HG02885 (cell line): ENCODE data around the gene PLD1.
"Not testable (repeated sequence)": the region's sequence is repeated elsewhere in the genome, so short reads cannot be mapped to it uniquely, and the experiment has no call there.

Experiments used
- ATAC-seq: cut with Tn5 transposase; IDR thresholded peaks from one replicate; pipeline ENCODE4 v1.9.1; 2021; ENCODE audit warnings: mild to moderate bottlenecking; ENCODE audit not compliant: unreplicated experiment, poor library complexity

Gene PLD1

DNA sequence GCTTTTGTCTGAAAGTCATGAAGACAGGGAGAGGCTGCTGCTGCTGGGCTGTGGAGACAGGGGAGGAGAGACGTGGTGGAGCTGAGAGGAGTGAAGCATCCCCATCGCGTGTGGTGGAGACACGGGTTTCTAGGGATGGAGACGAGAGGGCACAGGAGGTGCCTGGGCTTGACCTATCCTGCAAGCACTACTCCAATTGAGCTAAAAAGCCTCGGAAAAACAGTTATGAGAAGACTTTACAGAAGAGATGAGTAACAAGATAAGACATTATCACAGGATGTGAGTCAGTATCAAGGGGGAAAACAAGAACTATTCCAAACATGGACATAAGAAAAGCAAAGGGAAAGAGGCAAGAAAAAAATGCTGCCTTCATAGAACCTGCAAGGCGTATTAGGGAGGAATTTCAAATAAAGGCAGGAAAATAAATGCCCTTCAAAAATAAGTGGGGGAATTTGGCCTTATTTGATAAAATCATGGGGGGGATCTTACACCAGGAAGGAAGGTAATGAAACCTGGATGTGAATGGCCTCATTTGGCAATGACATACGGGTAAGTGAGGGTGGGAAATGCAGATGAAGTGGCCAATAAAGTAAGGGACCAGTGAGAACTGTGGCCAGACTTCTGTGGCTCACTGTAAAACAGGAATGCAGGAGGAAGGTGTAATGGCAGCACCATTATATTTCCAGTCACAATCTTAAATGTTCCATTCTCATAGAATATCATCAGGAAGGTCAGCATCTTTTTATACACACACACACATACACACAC is 97.9 kb downstream of the PLD1 start:
- no peak for ATAC-seq

DNA sequence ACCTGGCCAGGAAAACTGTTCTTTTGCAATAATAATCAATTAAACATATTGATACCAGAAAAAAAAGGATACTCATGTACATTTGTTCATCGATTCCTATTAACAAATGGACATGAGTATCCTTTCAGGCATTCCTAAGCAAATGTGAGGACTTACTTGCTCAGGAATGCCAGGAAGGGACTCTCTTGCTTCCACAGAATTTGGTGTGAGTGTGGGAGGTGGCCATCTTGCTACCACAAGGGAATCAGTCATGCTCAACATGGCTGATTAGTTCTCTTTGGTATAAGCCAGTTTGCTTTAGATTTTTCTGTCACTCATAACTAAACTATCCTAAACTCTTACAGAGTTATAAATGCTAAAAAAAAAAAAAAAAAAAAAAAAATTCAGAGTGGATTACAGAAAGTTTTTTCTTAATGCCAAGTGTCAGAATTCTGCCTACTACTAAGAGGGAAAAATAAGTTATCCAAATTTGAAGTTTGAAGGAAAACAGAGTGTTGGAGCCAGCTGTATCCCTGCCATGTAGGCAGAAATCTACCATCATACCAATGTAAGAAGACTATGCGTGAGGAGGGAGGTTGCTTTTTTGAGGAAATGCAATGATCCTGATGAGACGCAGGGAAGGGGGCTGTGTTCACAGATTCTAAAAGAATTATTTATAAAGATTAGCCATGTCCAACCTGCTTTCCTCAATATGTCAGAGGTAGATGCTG is 98.7 kb downstream of the PLD1 start:
- no peak for ATAC-seq

DNA sequence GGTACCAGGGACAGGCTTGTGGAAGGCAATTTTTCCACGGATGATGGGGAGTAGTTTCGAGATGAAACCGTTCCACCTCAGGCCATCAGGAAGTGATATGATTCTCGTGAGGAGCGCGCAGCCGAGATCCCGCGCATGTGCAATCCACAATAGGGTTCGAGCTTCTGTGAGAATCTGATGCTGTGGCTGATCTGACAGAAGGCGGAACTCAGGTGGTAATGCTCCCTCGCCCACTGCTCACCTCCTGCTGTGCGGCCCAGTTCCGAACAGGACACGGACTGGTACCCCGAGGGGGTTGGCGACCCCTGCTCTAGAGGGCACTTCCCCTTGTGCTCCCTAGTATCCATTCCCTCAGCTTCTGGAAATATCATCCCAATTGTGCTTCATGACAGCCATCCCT is 99.9 kb downstream of the PLD1 start:
- ATAC-seq: no peak

DNA sequence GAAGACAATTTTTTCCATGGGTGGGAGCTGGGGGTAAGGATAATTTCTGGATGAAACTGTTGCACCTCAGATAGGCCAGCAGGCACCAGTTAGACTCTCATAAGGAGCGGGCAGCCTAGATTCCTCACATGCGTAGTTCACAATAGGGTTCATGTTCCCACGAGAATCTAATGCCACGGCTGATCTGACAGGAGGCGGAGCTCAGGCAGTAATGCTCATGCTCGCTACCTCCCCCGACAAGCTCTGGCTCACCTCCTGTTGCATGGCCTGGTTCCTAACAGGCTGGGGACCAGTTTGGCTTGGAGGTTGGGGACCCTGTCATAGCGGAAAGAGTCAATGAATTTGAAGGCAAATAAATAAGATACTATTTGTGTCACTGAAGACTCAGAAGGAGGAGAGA is 105.5 kb downstream of the PLD1 start:
- no peak for ATAC-seq

DNA sequence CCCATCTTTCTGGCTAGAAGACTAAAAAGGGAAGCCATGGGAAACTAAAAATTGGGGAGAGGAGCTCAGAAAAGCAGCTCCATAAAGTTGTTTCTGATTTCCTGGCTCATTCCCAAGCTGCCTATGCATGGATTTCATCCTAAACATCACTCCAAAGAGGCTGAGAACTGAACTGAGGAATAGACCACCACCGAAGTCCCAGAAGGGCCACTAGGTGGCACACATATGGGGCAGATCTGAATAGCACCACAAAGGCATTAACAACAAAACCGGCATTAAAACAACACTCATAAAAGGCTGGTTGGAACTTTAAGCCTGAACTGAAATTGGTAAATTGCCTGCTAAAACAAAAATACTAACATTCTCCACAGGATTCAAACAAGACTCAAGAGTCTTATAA is 106.3 kb downstream of the PLD1 start:
- no peak for ATAC-seq

DNA sequence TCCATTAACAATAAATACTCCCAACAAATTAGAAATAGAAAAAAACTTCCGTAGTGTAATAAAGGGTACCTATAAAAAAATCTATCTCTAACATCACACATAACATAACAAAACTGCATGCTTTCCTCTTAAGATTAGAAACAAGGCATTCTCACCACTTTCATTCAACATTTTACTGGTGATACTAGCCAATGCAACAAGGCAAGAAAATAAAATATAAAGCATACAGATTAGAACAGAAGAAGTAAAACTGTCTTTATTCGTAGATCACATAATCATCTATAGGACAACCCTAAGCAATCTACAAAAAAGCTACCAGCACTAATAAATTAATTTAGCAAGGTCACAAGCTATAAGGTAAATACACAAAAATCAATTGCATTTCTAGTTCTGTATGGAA is 107.1 kb downstream of the PLD1 start:
- ATAC-seq: no peak

DNA sequence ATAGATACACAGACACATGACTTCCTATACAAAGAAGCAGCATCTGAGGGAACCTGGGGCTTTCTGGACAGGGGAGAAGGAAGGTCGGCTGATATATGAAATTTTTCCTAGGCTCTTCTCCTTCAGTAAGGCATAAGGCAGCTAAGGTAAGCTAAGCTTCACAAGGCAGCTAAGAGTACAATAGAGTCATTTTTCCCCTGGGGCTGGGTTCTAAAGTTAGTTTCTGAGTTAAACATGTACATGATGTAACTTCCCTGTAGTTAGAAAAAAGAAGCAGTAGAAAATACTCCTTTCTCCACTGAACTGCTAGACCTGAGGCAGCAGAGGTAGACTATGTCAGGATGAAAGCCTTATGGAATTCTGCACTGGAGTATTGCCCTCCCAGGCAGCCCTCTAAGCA is 109.6 kb downstream of the PLD1 start:
- ATAC-seq: peak; percentile 46

DNA sequence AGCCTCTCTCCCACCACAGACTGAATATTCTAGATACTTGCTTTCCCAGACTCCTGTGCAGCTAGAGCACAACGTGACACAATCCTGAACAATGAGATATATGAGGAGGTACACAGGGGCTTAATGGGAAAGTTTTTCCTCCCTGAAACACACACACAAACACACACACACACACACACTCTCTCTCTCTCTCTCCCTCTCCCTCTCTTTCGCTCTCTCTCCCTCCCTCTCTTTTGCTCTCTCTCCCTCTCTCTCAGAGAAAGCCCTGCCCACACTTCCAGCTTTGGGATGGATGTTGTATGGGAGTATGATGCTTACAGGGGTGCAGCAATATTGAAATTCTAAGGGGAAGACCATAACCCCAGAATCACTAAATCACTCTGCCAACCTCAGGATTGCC is 110.1 kb downstream of the PLD1 start:
- ATAC-seq: no peak

DNA sequence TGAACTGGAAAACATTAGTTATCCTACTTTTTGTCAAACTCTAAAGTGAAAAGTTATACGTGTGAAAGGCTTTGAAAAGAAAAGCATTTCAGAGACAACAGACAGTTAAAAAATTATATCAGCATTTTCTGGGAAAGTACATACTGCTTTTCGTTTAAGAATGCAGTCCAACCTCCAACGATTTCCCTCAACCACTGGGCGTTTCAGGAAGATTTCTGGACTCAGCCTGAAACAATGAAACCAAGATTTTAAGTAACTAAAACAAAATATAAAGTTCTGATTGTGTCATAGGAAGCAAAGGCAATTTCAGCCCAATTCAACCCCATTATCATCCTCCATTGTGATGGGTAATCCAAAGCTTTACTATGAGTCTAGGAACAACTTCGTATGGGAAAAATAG is 110.7 kb downstream of the PLD1 start:
- ATAC-seq: no peak

DNA sequence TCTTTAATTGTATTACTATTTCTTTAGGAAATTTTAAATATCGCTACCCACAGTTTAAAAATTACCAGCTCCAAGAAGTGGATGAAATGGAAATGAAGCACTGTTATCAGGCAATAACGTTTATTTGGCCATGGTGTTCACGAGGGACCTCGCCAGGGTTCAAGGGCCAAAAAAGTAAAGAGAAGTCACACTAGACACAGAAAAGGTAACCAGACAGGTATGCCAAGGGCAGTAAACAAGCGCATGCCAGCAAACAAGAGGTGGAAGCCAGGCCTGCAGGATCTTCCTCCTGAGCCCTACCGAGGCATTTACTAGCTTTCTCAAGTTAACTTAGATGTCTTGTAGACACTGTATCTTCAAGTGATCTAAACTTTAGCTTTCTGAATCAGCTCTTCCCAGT is 113.5 kb downstream of the PLD1 start:
- no peak for ATAC-seq

DNA sequence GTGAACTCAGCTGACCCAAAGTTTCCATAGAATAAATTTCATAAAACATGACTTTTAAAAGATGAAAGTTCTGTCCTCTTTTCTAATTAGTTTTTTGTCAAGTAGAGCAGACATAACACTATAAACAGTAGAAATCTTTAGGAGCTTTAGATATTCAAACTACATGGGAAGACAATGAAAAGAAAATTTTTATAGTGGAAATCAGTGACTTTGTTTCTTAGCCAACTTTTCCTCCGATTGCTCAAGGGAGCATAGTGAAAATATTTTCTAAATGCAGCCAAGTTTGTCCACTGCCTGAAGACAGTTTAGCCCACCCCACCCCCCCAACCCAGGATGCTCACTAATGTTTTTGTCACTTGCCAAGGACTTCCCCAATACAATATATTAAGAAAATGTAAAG is 114.9 kb downstream of the PLD1 start:
- ATAC-seq: no peak

DNA sequence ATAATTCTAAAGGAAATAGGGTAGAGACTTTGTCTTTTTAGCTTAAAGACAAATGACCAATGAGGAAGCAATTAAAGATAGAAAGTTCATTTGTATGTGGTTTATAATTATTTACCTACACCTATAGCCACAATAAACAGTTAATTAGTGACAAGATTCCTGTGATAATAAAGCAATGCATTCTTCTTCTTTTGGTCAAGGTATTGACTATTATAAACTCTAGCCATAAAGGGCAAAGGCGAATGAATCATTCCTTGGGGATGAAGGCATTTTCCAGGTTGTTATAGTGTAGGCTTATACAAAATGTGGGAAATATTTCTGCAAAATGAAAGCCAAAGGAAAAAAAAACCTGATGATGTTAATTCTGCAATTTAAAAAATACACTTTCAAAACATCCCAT is 115.4 kb downstream of the PLD1 start:
- ATAC-seq: no peak

DNA sequence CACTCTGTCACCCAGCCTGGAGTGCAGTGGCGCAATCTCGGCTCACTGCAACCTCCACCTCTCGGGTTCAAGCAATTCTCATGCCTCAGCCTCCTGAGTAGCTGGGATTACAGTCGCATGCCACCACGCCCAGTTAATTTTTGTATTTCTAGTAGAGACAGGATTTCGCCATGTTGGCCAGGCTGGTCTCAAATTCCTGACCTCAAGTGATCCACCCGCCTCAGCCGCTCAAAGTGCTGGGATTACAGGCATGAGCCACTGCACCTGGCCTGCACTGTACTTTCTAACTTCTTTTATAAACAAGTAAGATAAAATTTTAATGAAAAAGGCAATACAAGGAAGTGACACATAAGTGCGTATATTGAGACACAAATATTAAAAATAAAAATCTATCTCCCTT is 117.7 kb downstream of the PLD1 start:
- ATAC-seq: not testable (repeated sequence)

DNA sequence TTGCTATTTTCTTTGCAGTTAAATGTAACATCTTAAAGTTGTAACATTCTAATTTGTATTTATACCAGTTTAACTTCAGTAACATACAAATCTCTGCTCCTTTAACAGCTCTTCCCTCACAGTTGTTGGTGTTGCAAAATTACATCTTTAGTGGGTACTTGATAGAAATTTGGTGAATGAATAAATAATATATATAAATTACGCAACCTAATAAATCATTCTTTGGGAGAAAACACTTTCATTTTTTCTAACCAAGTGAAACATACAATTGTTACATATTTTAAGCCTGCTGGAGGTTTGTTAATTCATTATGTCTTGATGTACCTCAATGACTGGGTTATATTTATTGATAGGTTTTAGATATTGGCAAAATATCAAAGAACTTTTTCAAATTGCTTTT is 118.8 kb downstream of the PLD1 start:
- ATAC-seq: no peak

DNA sequence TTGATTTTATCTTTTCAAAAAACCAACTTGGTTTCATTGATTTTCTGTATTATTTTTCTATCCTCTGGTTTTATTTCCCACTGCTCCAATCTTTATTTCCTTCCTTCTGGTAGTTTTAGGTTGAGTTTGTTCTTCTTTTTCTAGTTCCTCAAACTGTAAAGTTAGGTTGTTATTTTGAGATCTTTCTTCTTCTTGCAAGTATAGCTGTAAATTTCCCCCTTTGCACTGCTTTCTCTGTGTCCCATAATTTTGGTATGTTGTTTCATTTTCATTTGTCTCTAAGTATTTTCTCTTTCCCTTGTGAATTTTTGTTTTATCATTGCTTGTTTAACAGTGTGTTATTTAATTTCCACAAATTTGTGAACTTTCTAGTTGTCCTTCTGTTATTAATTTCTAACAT is 120.0 kb downstream of the PLD1 start:
- no peak for ATAC-seq

DNA sequence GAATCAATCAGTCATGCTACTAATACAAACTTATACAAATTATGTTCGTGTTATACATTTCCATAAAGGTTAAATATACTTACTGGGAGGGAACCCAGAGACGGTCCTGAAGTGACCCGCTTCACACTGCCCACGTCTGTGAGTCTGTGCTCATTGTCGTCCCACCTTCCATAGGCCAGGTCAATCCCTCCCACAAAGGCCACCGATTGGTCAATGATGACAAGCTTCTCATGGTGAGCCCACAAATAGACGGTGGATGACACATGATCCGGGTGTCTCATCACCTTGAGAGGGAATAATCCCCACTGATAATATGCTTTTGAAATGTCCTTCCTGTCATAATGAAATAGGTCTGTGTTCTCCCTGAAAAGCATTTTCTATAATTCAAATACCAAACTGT is 121.7 kb downstream of the PLD1 start:
- ATAC-seq: no peak

DNA sequence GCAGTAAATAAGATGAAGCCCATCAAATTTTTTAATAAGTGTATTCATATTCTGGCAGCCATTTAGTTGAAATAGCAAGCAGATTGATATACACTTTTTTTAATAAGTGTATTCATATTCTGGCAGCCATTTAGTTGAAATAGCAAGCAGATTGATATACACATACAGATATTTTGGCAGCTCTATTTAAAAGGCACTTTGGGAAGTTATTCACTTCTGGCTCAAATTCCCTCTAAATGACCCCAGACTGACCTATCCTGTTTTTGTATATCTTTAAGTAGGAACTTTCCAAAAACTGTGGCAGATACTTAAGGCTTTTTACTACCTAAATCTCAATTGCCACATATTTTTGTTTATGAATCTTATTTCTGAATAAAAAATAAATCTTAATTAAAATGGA is 122.3 kb downstream of the PLD1 start:
- ATAC-seq: no peak

DNA sequence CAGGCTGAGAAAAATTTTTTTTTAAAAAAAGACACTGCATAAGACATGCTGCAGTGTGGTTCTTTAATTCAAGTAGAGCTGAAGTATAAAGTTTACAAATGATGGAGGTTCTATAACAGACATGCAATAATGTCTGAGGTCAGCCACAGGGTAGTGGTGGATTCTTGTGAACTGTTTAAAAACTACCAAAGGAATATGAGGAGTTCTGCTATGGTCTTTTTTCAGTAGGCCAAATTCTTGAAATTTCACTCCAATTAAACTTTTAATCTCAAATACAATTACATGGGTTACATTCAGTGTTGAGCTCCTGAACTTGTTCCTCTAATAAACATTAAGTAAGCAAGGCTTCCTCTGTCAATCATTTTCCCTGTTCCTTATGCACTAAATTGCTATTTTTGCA is 122.7 kb downstream of the PLD1 start:
- ATAC-seq: no peak

DNA sequence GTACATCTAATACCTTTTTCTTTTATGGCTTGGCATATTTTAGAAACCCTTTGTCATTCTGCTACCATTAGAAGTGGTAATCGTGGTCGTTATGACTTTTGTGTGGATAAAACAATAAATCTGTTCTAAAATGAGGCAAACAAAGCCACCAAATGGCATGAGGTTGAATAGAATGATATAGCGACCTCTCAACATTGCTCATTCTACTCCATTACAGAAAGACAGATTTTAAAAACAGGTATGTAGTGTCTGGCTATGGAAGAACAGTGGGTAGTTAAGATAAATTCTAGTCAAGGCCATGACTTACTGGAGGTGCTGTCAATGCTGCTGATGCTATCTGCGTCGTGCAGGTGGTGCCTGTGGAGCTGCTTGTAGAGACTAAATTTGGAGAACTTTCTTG is 123.2 kb downstream of the PLD1 start:
- ATAC-seq: no peak

DNA sequence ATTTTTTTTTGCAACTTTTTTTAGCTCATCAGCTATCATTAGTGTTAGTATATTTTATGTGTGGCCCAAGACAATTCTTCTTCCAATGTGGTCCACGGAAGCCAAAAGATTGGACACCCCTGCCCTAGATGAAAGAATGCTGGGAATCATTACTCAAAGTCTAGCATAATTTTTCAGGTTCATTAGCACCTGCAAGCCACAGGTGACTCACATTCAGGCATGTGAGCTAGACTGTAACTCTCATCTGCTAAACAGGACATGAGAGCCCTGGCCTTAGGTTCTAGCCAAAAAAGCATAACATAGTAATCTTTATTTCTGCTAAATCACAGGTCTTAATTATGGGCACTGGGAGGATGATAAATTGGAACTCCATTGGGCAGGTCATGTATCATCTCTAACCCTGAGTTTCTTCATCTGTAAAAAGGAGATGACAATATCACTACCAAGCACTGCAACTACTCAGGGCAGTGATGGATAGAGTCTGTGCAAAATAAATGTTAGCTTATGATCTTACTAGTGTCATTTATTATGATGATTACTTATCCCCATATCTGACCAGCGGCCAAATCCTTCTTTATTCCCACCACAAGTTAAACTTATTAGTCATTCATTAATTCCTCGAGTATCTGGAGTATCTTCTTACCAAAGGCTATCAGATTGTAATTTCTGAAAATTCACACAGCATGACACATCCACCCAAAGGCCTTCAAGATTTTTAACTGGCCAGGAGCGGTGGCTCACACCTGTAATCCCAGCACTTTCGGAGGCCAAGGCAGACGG is 125.0 kb downstream of the PLD1 start:
- no peak for ATAC-seq

DNA sequence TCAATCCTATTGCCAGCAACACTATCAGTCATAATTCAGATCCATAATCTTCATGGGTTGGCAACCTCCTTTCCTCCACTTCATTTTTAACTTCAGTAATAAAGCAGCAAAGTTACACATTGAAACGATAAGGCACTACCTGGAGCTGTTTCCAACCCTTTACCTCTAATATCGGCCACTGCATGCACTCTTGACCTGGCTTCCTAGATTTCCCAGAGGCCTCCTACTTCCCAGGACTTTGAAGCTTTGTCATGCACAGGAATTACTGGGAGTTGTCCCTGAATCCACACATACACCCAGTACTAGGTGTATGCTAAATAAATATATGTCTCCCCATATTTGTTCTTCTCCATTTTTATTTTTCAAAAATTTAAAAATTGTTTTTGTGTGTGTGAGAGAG is 126.1 kb downstream of the PLD1 start:
- no peak for ATAC-seq
